HG03196 (cell line): ENCODE results near the gene DIP2A.
"Not testable (repeated sequence)": the region's sequence is repeated elsewhere in the genome, so short reads cannot be mapped to it uniquely, and the experiment has no call there.

Experiments
- ATAC-seq: cut with Tn5 transposase; IDR thresholded peaks from one replicate; pipeline ENCODE4 v1.9.1; 2021; ENCODE audit not compliant: unreplicated experiment

The DIP2A gene

DNA sequence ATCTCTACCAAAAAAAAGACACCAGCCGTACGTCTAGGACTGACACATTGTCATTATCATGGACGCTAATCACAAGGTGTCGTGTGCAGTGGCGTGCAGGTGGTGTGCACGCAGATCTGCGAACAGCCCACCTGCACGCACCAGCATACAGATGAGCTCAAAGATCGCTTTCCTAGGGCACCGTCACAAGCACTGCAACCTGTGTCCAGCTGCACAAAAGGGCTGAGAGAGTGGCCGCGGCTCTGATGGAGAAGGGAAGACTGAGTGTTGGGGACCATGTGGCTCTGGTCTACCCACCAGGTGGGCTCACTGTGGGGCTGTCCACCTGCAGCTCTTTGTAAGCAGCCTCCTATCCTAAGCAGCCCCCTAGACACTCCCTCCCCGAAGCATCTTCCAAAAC lies 95.3 kb downstream of the DIP2A start:
- no peak for ATAC-seq

DNA sequence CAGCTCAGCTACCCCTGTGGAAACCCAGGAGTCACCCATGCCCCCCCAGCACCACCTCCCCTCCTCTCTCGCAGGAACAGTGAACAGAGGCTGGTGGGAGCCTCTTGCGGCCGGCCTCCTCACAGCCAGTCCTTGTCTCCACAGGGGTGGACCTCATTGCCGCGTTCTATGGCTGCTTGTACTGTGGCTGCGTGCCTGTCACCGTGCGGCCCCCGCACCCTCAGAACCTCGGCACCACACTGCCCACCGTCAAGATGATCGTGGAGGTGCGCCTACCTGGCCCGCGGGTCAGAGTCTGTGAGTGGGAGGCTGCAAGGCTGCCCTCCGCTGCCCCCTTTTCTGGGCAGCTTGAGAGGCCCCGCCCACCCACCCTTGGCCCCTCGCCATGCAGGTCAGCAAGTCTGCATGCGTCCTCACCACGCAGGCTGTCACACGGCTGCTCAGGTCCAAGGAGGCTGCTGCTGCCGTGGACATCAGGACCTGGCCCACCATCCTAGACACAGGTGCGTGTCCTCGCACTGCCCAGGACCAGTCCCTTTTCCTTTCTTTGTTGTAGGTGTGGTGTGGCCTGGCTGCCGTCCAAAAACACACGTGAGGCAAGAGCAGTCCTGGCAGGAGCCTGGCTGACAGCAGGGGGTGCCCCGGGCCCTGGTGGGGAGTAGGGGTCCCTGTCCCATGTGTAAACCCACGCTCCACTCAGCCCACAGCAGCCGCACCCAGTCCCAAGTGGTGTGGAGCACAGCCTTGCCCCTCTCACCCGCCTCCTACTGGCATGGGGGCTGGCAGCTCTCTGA lies 95.9 kb downstream of the DIP2A start:
- ATAC-seq = no peak

DNA sequence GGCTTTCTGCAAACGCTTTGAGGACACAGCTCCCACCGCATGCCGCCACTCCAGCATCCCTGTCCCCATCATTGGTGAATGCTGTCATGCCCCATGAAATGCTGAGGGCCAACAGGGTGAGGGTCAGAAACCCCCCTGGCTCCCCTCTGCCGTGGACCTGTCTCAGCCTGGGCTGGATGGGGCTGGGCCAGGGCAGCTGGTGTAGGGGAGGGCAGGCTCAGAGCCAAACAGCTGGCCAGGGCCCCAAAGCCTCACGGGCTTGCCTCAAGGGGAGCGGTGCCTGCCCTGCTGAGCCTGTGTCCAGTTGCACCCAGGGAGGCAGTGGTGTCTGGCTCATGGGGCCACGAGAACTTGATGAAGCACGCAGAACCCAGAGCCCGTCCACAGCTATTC lies 96.5 kb downstream of the DIP2A start:
- no peak for ATAC-seq

DNA sequence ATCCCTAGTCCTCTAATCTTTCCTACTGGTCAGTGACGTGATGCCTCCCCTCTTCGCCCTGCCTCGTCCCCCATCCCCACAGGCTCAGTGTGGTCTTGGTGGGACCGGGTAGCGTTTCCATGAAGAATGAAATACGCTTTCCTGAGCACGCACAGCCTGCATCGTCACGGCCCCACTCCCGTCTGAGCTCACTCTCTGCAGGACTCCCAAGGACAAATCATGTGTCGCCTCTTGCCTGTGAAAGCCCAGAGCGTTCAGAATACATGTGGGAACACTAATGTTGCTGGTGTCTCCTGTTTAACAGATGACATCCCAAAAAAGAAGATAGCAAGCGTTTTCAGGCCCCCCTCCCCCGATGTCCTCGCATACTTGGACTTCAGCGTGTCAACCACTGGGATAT lies 97.0 kb downstream of the DIP2A start:
- no peak for ATAC-seq

DNA sequence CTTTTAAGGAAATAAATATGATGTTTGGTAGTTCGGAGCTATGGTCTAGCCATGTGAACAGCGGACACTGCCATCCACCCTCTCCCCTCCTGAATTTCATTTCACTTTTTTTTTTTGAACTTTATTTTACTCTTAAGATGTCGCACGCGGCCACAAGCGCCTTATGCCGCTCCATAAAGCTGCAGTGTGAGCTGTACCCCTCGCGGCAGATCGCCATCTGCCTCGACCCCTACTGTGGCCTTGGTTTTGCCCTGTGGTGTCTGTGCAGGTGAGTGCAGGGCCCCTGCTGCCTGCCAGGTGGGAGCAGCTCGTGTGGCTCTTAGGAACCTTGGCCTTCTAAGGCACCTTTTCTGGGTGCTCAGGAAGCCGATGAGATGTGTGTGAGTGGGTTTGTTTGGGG lies 98.1 kb downstream of the DIP2A start:
- no peak for ATAC-seq

DNA sequence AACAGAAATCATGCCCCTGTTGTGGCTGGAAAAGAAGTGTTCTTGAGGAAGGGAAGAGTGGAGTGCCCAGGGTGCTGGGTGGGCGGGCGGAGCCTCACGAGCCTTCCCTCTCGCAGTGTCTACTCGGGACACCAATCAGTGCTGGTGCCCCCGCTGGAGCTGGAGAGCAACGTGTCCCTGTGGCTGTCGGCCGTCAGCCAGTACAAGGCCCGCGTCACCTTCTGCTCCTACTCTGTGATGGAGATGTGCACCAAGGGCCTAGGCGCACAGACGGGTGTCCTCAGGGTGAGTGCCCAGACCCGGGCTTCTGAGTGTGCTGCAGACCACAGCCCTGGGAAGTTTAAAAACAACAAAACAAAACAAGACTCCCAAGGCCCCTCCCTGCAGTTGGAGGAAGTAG lies 98.8 kb downstream of the DIP2A start:
- no peak for ATAC-seq

DNA sequence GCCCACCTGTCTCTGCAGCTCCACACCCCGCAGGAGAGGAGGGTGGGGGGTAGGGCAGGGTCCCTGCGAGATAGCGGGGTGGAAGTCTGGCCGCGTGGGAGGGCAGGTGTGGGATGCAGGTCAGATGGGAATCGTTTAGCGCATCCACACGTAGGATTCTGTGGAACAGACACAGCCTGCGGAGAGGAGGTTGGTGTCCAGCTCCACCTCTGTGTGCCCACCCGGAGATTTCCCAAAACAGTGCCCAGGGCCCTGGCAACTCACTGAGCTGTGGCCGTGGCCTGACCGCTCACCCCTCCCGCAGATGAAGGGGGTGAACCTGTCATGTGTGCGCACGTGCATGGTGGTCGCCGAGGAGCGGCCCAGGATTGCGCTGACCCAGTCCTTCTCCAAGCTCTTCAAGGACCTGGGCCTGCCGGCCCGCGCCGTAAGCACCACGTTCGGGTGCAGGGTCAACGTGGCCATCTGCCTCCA lies 99.3 kb downstream of the DIP2A start:
- ATAC-seq = no peak

DNA sequence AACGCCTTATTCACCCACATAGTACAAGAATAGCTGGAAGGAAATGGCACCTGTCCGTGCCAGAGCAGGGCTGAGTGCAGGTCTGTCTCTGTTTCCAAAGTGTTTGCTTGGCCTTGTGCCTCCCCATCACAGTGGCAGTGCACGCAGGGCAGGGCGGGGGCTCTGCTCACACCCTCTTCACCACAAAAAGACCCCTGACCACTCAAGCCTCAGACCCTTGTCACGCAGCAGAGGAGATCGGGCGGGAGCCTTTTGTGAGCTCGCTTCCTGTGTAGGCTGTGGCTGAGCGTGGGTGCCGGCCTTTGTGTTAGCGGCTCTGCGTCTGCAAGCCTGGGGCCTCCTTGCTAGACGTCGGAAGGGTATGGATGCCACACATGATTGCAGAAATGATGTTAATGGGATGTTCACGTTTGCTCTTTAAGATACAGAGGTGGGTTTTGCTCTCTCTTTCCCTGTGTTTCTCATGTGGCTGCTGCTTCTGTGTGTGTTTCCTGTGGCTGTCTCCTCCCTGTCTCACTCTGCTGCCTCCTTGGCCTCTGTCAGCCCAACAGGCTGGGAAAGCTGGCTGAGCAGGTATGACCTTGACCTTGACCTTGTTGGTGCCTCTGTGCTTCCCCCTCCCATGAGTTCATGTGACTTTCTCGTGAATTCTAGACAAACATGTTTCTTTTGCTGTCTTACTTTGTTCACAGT lies 100.7 kb downstream of the DIP2A start:
- ATAC-seq = no peak

DNA sequence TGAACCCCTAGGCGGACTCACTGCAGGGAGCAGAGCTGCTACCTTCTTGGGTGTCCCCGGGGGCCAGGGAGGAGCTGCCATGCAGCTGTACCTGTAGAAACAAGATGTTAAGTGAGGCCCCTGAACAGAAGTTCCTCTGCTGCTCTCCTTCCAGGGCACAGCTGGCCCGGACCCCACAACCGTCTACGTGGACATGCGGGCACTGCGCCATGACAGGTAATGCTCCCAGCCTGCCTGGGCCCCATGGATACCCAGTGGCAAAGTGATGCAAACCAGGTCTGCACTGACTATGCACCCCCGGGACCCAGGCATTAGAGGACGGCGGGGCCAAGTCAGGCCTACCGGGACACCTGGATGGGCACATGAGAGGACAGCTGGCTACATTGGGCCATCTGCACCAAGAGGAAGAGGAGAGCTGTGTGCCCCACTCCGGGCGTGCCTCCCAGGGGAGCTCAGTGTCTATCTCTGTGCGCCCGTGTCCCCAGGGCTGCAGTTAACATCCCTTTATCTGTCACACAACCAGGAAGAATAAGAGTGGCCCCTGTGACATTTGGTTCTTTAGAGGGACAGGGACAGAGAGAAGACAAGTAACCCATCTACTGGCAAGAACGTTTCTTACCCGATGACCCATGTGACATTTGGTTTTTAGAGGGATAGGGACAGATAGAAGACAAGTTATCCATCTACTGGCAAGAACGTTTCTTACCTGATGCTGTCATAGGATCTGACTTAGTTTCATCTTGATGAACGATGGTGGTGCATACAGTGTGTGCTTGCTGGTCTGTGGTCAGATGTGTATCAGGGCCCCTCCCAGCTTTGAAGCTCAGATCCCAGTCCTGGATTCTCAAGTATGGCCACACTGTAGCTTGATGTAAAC lies 102.1 kb downstream of the DIP2A start:
- no peak for ATAC-seq

DNA sequence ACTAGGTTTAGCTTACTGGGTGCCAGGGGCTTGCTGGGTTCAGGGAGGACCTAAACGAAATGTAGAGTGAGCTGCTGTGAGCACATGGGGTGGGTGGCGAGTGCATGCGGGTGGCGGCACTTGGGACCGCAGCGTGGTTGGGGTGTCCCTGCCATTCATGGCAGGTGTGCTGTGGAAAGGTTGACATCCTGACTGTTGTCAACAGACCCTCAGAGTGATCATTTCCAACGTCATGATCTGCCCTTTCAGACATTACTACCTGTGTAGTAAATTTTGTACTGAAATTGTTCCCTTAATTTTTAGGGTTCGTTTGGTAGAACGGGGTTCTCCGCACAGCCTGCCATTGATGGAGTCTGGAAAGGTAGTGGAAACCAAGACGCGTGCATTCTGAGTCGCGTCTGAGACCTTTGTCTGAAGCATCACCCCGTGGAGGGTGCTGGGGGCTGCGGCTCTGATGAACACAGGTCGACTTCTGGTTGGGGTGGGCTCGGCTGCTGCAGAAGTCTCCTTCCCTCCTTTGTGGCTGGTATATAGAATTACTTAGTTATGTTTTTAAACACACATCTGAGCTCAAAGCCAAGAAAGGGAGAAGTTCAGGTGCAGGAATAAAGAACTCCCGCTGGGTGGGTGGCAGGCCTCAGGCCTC lies 102.9 kb downstream of the DIP2A start:
- no peak for ATAC-seq

DNA sequence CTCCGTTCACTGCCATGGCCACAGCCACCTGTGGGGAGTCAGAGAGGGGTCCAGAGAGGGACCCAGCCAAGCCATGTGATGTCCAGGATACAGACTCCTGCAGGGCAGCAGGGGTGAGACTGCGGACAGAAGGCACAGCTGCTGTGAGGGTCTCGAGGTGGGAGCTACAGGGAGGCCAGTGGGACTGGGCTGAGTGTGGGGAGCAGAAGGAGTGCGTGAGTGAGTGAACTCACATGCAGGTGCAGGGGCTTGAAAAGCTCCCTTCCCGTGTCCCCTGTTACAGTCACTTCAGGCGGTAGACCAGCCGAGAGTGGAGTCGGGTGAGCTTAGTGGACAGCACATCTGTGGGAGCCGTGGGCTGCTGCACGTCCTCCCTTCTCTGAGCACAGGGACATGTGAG lies 103.8 kb downstream of the DIP2A start:
- no peak for ATAC-seq

DNA sequence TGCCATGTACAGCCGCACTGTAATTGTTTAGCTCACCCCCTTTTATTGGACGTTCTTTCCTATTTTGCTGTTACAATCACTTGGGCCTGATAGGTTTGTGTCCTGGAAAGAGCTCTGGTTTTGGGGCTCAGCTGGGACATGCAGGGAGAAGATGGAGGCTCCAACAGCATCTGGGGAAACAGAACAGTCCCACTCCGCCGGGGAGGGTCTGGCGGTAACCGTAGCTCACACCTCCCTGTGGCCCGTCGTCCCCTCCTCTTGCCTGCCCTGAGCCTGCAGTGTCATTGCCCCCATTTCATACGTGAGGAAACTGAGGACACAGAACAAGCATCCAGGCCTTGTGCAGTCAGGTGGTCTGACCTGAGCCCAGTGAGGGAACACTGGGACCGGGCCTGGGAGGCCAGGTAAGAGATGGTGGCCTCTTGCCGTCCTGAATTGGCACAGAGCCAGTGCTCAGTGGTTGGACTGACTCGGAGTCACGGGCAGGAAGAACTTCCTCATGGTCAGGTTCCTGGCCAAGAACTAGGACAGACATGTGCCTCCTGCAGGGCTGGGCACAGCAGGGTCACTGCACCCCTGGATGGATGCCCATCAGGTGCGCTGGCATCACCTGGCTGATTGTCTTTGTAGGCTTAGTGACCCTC lies 104.4 kb downstream of the DIP2A start:
- ATAC-seq = no peak

DNA sequence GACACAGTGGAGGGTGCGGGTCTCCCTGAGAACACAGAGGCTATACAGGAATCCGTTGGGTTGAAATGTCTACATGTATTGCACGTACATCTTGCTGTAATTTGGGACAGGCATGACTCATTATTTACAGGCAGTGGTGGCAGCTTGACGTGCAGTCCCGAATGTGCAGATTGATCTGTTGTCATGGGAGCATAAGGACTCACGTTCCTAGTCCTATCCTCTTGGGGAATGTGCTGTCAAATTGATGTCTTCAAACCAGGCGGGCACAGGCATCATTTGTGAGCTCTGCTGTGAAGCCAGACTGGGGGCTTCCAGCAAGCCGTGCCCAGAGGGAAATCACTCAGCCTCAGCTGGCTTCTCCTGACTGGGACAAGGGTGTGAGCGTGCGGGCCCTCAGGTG lies 105.7 kb downstream of the DIP2A start:
- ATAC-seq = no peak

DNA sequence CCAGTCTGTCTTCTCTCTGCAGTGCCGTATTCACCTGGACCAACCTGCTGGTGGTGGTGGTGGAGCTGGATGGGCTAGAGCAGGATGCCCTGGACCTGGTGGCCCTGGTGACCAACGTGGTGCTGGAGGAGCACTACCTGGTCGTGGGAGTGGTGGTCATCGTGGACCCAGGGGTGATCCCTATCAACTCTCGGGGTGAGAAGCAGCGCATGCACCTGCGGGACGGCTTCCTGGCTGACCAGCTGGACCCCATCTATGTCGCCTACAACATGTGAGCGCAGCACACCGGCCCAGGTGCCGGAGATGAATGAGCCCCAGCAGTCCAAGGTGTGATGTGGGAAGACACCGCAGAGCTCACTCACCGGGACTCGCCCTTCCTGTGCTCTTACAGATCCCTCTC lies 108.7 kb downstream of the DIP2A start:
- ATAC-seq = no peak

DNA sequence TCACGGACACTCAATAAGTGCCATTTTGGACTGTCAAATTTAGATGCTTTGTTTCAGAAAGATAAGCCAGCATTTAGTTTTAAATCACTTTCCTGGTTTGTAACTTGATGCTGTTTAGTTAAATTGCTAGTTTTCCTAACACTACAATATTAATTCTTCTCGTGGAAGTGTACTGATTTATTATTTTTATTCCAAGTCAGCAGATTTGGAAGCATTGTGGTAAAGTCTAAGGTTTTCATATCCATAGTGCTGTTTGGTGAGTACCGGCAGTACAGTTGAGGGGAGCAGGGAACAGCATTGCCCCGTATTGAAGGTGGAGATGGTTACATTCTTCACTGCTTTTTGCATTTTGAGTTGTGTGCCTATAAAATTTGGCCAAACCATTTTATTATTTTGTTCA lies 109.9 kb downstream of the DIP2A start:
- no peak for ATAC-seq

DNA sequence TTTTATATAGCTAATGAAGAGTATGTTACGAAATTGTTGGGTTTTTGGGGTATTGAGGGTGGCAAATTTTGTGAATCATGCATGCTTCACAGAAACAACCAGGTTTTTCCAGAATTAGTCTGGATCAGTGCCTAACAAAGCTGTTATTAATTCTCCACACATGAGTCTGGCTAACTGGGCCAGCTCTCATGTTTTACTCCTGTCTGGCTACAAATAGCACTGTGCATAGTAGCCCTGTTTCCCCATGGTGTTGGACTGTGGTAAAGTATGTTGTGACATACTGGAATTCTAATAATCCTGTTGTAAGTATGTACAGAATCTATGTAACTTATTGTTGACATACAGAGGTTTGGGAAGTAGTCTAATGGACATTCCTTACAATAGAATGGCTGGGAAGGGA lies 110.4 kb downstream of the DIP2A start:
- no peak for ATAC-seq

DNA sequence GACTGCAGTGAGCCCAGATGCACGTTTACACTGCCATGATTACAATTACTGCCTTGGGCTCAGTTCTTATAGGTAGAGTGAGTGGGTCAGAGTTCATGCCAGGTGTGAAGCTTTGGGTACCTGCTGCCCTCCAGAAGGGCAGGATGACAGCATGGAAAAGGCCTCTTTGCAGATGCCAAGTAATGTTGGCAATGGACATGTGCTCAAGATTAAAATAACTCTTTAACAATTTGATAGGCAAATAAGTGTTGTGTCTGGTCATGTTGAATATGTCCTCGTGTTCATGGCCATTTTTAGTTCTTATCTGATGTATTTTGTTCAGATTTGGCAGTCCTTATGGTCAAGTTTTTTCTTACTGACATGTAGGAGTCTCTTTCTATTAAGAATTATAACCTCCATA lies 111.4 kb downstream of the DIP2A start:
- ATAC-seq = no peak

DNA sequence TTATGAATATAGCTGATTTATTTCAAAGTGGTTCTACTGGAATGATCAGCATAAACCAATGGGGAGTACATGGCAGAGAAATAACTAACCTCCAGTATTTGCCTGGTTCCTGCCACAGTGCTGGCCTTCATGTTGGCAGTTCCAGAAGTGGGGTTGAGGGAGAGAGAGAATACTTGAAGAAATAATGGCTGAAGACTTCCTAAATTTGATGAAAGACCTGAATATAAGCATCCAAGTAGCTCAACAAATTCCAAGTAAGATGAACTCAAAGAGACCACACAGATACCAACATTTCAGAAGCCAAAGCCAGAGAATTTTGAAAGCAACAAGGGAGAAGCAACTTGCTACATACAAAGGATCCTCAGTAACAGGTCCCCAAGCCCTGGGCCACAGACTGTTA lies 111.9 kb downstream of the DIP2A start:
- no peak for ATAC-seq

DNA sequence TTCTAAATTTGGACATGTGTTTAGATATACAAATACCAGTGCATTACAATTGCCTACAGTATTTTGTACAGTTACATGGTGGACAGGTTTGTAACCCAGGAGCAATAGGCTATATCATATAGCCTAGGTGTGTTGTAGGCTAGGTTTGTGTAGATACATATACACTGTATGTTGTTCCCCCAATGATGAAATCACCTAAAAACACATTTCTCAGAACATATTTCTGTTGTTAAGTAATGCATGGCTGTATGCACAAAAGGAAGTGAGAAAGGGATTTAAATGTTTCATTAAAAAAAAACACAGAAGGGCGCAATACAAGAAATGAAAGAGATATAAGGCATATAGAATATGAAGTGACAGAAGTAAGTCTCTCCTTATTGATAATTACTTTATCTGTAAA lies 114.2 kb downstream of the DIP2A start:
- ATAC-seq = no peak

DNA sequence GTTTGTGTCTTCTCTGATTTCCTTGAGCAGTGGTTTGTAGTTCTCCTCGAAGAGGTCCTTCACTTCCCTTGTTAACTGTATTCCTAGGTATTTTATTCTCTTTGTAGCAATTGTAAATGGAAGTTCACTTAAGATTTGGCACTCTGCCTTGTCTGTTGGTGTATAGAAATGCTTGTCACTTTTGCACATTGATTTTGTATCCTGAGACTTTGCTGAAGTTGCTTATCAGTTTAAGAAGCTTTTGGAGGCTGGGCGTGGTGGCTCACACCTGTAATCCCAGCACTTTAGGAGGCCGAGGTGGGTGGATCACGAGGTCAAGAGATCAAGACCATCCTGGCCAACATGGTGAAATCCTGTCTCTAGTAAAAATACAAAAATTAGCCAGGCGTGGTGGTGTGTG lies 119.1 kb downstream of the DIP2A start:
- not testable (repeated sequence) for ATAC-seq

DNA sequence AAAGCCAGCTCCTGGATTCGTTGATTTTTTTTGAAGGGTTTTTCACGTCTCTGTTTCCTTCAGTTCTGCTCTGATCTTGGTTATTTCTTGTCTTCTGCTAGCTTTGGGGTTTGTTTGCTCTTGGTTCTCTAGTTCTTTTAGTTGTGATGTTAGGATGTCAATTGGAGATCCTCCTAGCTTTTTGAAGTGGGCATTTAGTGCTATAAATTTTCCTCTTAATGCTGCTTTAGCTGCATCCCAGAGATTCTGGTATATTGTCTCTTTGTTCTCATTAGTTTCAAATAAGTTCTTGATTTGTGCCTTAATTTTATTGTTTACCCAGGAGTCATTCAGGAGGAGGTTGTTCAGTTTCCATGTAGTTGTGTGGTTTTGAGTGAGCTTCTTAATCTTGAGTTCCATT lies 120.7 kb downstream of the DIP2A start:
- ATAC-seq = not testable (repeated sequence)
